Ishikawa (cell line): Measurements from ENCODE around the gene LYPD4.

Experiments
- CEBPB ChIP-seq: IDR thresholded peaks from 2 replicates; pipeline ENCODE4 v1.6.1; 2012
- CREB1 ChIP-seq: IDR thresholded peaks from 2 replicates; pipeline ENCODE4 v1.6.1; 2012; ENCODE audit warnings: low read depth
- EGR1 ChIP-seq: IDR thresholded peaks from 2 replicates; pipeline ENCODE4 v1.6.1; 2012
- EP300 ChIP-seq: IDR thresholded peaks from 2 replicates; pipeline ENCODE4 v1.6.1; 2012; ENCODE audit warnings: borderline replicate concordance
- FOXM1 ChIP-seq: IDR thresholded peaks from 2 replicates; pipeline ENCODE4 v1.6.1; 2012; ENCODE audit warnings: low read depth, borderline replicate concordance
- MAX ChIP-seq: IDR thresholded peaks from 2 replicates; pipeline ENCODE4 v1.6.1; 2012
- NFIC ChIP-seq: IDR thresholded peaks from 2 replicates; pipeline ENCODE4 v1.6.1; 2012
- RAD21 ChIP-seq: IDR thresholded peaks from 2 replicates; pipeline ENCODE4 v1.6.1; 2012; ENCODE audit warnings: low read depth
- REST ChIP-seq: IDR thresholded peaks from 2 replicates; pipeline ENCODE4 v1.6.1; 2012; ENCODE audit warnings: low read depth, mild to moderate bottlenecking
- TAF1 ChIP-seq: IDR thresholded peaks from 2 replicates; pipeline ENCODE4 v1.6.1; 2012; ENCODE audit warnings: low read depth, mild to moderate bottlenecking
- TCF12 ChIP-seq: IDR thresholded peaks from 2 replicates; pipeline ENCODE4 v1.6.1; 2012; ENCODE audit warnings: low read depth
- TEAD4 ChIP-seq: IDR thresholded peaks from 2 replicates; pipeline ENCODE4 v1.6.1; 2012
- USF1 ChIP-seq: IDR thresholded peaks from 2 replicates; pipeline ENCODE4 v1.6.1; 2012
- YY1 ChIP-seq: IDR thresholded peaks from 2 replicates; pipeline ENCODE4 v1.6.1; 2012; ENCODE audit warnings: low read depth
- ZBTB7A ChIP-seq: IDR thresholded peaks from 2 replicates; pipeline ENCODE4 v1.6.1; 2012; ENCODE audit warnings: low read depth

LYPD4 gene

GRCh38 chr19:41880329-41880708 lies 35.8 kb upstream of the LYPD4 start:
- TF ChIP-seq FOXM1: no peak
- TF ChIP-seq REST: no peak
- TF ChIP-seq EGR1: no peak
- no peak for TF ChIP-seq NFIC
- no peak for TF ChIP-seq RAD21
- TF ChIP-seq CEBPB: no peak
- TF ChIP-seq EP300: no peak
- no peak for TF ChIP-seq YY1
- TF ChIP-seq MAX: no peak
- TF ChIP-seq CREB1: no peak
- no peak for TF ChIP-seq ZBTB7A
- TF ChIP-seq TCF12: no peak

- TF ChIP-seq TCF12 (no peak), ZBTB7A (0 out of 2 replicates have a peak, but pooled peaks have one; percentile 12)
Measured at GRCh38 chr19:41879670-41880328, 35.3 kb upstream of the LYPD4 start.

GRCh38 chr19:41879080-41879479 lies 34.6 kb upstream of the LYPD4 start:
- TF ChIP-seq TAF1 (no peak), ZBTB7A (0 out of 2 replicates have a peak, but pooled peaks have one; percentile 19)

GRCh38 chr19:41877916-41878905 lies 33.7 kb upstream of the LYPD4 start:
- TF ChIP-seq REST: no peak
- no peak for TF ChIP-seq MAX
- TF ChIP-seq NFIC: no peak
- TF ChIP-seq YY1: no peak
- TF ChIP-seq TEAD4: no peak
- TF ChIP-seq CEBPB: no peak
- TF ChIP-seq CREB1: no peak
- TF ChIP-seq TAF1: no peak
- no peak for TF ChIP-seq RAD21
- TF ChIP-seq EGR1: no peak
- no peak for TF ChIP-seq FOXM1
- TF ChIP-seq EP300: no peak
- no peak for TF ChIP-seq ZBTB7A
- TF ChIP-seq USF1: no peak
- TF ChIP-seq TCF12: no peak

- TF ChIP-seq EGR1 (no peak), TAF1 (no peak), YY1 (no peak), RAD21 (no peak), FOXM1 (no peak), CREB1 (no peak), REST (no peak), NFIC (no peak), USF1 (no peak), MAX (no peak), EP300 (no peak), TCF12 (no peak), ZBTB7A (no peak), TEAD4 (no peak), CEBPB (no peak)
Measured at GRCh38 chr19:41876847-41877832, 32.7 kb upstream of the LYPD4 start, which contains the start of gene CD79A. Gene CD79A (plus strand): TSS chr19:41877279. CDS start chr19:41877305, 26 bp downstream.
